GM23338 (cell line): ENCODE results near the gene PLEKHA7. TPM values are rescaled to one million over a fixed set of nuclear protein-coding genes. Genes with fewer than 3 reads are reported as not detected.

ENCODE experiments used
- ATAC-seq: fragments of 200-7000 bp; cut with Tn5 transposase; 3 replicates; pipeline ENCODE4 v1.9.1; 2020
- DNase-seq: peaks from one replicate; pipeline ENCODE4 v3.0.0-alpha.2; 2015; ENCODE audit warnings: low spot score
- H2AFZ ChIP-seq: fragments of 200-600 bp; sonication (generic); 2 replicates; pipeline ENCODE4 v1.8.0; 2016; ENCODE audit warnings: antibody characterized with exemption, mild to moderate bottlenecking, moderate library complexity
- H3F3A ChIP-seq: fragments of 200-600 bp; sonication (generic); replicated peaks from 2 replicates; pipeline ENCODE4 v1.8.0; 2017; ENCODE audit warnings: antibody characterized with exemption, mixed run types, low read depth
- H3K27ac ChIP-seq: fragments of 200-600 bp; sonication (generic); 2 replicates; pipeline ENCODE4 v1.6.1; 2016; ENCODE audit warnings: low read depth
- H3K27me3 ChIP-seq: fragments of 200-600 bp; sonication (generic); 2 replicates; pipeline ENCODE4 v1.8.0; 2016; ENCODE audit warnings: mild to moderate bottlenecking, mixed run types, moderate library complexity; ENCODE audit not compliant: insufficient read depth
- H3K36me3 ChIP-seq: fragments of 200-600 bp; sonication (generic); 2 replicates; pipeline ENCODE4 v1.8.0; 2016; ENCODE audit warnings: mild to moderate bottlenecking; ENCODE audit not compliant: insufficient read depth
- H3K4me1 ChIP-seq: fragments of 200-600 bp; sonication (generic); 2 replicates; pipeline ENCODE4 v1.8.0; 2016; ENCODE audit warnings: mild to moderate bottlenecking, moderate library complexity; ENCODE audit not compliant: insufficient read depth
- H3K4me2 ChIP-seq: fragments of 200-600 bp; sonication (generic); 2 replicates; pipeline ENCODE4 v1.7.1; 2017; ENCODE audit warnings: mixed run types
- H3K4me3 ChIP-seq: fragments of 200-600 bp; sonication (generic); 2 replicates; pipeline ENCODE4 v1.6.1; 2016; ENCODE audit warnings: mixed run types
- H3K79me2 ChIP-seq: fragments of 200-600 bp; sonication (generic); replicated peaks from 2 replicates; pipeline ENCODE4 v1.8.0; 2017; ENCODE audit warnings: mild to moderate bottlenecking; ENCODE audit not compliant: insufficient read depth
- H3K9me2 ChIP-seq: fragments of 200-600 bp; sonication (generic); 2 replicates; pipeline ENCODE4 v1.8.0; 2017; ENCODE audit not compliant: insufficient read depth
- H4K20me1 ChIP-seq: fragments of 200-600 bp; sonication (generic); replicated peaks from 2 replicates; pipeline ENCODE4 v1.8.0; 2017; ENCODE audit warnings: mild to moderate bottlenecking; ENCODE audit not compliant: insufficient read depth
- H3K27ac Mint-ChIP-seq: 2 replicates; pipeline ENCODE4 v1.8.0; 2020; ENCODE audit warnings: inconsistent platforms, mild to moderate bottlenecking, moderate library complexity, mixed read lengths
- H3K27me3 Mint-ChIP-seq: 3 replicates; pipeline ENCODE4 v1.8.0; 2022; ENCODE audit warnings: low read depth, mild to moderate bottlenecking, moderate library complexity, mixed read lengths, inconsistent platforms; ENCODE audit not compliant: insufficient read depth, poor library complexity
- H3K36me3 Mint-ChIP-seq: 3 replicates; pipeline ENCODE4 v1.8.0; 2021; ENCODE audit warnings: low read depth, mild to moderate bottlenecking, inconsistent platforms, moderate library complexity, mixed read lengths
- H3K4me1 Mint-ChIP-seq: 3 replicates; pipeline ENCODE4 v1.8.0; 2020; ENCODE audit warnings: mild to moderate bottlenecking, inconsistent platforms, mixed read lengths
- H3K4me3 Mint-ChIP-seq: 3 replicates; pipeline ENCODE4 v1.8.0; 2021; ENCODE audit warnings: moderate library complexity, mild to moderate bottlenecking, inconsistent platforms, mixed read lengths
- H3K9me3 Mint-ChIP-seq: 3 replicates; pipeline ENCODE4 v1.8.0; 2020; ENCODE audit warnings: moderate library complexity, mild to moderate bottlenecking, inconsistent platforms, mixed read lengths
- EZH2phosphoT487 ChIP-seq: fragments of 200-600 bp; sonication (generic); IDR thresholded peaks from one replicate; pipeline ENCODE4 v1.8.1; 2018; ENCODE audit warnings: antibody characterized with exemption; ENCODE audit not compliant: unreplicated experiment
- ZNF114 ChIP-seq: fragments of 250-450 bp; sonication (Bioruptor Pico); IDR thresholded peaks from 2 replicates; pipeline ENCODE4 v1.5.0; 2020; ENCODE audit warnings: mild to moderate bottlenecking, moderate library complexity
- ZNF331 ChIP-seq: fragments of 250-450 bp; sonication (Bioruptor Pico); IDR thresholded peaks from 2 replicates; pipeline ENCODE4 v1.5.0; 2020; ENCODE audit warnings: low read depth, mild to moderate bottlenecking, moderate library complexity
- polyA plus RNA-seq: library from polyadenylated mRNA; unstranded; fragments of >200 nt; fragmentation: Nextera tagmentation; extraction: Ambion mirVana; gene quantifications from 2 replicates; pipeline ENCODE4 v1.2.1, GENCODE V29; 2016
- total RNA-seq: library from RNA; depleted of rRNA; stranded (reverse); fragments of >200 nt; shearing (Covaris generic); gene quantifications from 2 replicates; pipeline ENCODE4 v1.2.3, GENCODE V29; 2014
- TF ChIP-seq, protein P1 (sequence below): fragments of 250-450 bp; sonication (Bioruptor Pico); IDR thresholded peaks from 2 replicates; pipeline ENCODE4 v1.5.0; 2020; ENCODE audit warnings: mild to moderate bottlenecking, moderate library complexity
- TF ChIP-seq, protein P2 (sequence below), 2 experiments: fragments of 200-600 bp in 1 of 2; sonication (generic) in 1 of 2; conservative IDR thresholded peaks; 2 replicates each; pipeline versions ENCODE4 v1.5.1 to v1.6.1; 2016 to 2017; ENCODE audit warnings: antibody characterized with exemption in 2 of 2, low read depth in 2 of 2, mild to moderate bottlenecking in 2 of 2, moderate library complexity in 1 of 2

PLEKHA7 gene
- total and polyA plus RNA-seq, 2 experiments from 2014 or later = 9.7 to 15.8 TPM

DNA sequence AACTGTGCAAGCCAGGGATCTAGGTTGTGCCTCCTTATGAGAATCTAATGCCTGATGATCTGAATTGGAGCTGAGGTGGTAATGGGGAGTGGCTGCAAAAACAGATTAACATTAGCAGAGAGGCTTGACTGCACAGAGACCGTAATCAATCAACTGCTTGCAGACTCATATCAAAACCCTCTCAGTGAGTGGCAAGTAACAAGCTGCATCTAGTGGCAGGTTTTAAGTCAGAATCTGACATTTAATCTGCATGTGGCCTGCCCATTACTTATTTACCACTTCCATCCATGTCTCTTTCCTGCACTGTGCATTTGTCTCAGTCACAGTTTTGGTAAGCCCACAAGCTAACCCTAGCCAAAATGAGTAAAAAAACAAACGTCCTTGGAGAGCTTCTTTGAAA, 264.5 kb downstream of the PLEKHA7 start (continued):
- TF ChIP-seq, protein P1, sequence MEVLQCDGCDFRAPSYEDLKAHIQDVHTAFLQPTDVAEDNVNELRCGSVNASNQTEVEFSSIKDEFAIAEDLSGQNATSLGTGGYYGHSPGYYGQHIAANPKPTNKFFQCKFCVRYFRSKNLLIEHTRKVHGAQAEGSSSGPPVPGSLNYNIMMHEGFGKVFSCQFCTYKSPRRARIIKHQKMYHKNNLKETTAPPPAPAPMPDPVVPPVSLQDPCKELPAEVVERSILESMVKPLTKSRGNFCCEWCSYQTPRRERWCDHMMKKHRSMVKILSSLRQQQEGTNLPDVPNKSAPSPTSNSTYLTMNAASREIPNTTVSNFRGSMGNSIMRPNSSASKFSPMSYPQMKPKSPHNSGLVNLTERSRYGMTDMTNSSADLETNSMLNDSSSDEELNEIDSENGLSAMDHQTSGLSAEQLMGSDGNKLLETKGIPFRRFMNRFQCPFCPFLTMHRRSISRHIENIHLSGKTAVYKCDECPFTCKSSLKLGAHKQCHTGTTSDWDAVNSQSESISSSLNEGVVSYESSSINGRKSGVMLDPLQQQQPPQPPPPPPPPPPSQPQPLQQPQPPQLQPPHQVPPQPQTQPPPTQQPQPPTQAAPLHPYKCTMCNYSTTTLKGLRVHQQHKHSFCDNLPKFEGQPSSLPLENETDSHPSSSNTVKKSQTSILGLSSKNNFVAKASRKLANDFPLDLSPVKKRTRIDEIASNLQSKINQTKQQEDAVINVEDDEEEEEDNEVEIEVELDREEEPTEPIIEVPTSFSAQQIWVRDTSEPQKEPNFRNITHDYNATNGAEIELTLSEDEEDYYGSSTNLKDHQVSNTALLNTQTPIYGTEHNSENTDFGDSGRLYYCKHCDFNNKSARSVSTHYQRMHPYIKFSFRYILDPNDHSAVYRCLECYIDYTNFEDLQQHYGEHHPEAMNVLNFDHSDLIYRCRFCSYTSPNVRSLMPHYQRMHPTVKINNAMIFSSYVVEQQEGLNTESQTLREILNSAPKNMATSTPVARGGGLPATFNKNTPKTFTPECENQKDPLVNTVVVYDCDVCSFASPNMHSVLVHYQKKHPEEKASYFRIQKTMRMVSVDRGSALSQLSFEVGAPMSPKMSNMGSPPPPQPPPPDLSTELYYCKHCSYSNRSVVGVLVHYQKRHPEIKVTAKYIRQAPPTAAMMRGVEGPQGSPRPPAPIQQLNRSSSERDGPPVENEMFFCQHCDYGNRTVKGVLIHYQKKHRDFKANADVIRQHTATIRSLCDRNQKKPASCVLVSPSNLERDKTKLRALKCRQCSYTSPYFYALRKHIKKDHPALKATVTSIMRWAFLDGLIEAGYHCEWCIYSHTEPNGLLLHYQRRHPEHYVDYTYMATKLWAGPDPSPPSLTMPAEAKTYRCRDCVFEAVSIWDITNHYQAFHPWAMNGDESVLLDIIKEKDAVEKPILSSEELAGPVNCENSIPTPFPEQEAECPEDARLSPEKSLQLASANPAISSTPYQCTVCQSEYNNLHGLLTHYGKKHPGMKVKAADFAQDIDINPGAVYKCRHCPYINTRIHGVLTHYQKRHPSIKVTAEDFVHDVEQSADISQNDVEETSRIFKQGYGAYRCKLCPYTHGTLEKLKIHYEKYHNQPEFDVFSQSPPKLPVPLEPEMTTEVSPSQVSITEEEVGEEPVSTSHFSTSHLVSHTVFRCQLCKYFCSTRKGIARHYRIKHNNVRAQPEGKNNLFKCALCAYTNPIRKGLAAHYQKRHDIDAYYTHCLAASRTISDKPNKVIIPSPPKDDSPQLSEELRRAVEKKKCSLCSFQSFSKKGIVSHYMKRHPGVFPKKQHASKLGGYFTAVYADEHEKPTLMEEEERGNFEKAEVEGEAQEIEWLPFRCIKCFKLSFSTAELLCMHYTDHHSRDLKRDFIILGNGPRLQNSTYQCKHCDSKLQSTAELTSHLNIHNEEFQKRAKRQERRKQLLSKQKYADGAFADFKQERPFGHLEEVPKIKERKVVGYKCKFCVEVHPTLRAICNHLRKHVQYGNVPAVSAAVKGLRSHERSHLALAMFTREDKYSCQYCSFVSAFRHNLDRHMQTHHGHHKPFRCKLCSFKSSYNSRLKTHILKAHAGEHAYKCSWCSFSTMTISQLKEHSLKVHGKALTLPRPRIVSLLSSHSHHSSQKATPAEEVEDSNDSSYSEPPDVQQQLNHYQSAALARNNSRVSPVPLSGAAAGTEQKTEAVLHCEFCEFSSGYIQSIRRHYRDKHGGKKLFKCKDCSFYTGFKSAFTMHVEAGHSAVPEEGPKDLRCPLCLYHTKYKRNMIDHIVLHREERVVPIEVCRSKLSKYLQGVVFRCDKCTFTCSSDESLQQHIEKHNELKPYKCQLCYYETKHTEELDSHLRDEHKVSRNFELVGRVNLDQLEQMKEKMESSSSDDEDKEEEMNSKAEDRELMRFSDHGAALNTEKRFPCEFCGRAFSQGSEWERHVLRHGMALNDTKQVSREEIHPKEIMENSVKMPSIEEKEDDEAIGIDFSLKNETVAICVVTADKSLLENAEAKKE (CRISPR knock-in tag) = no peak
- TF ChIP-seq, protein P2, sequence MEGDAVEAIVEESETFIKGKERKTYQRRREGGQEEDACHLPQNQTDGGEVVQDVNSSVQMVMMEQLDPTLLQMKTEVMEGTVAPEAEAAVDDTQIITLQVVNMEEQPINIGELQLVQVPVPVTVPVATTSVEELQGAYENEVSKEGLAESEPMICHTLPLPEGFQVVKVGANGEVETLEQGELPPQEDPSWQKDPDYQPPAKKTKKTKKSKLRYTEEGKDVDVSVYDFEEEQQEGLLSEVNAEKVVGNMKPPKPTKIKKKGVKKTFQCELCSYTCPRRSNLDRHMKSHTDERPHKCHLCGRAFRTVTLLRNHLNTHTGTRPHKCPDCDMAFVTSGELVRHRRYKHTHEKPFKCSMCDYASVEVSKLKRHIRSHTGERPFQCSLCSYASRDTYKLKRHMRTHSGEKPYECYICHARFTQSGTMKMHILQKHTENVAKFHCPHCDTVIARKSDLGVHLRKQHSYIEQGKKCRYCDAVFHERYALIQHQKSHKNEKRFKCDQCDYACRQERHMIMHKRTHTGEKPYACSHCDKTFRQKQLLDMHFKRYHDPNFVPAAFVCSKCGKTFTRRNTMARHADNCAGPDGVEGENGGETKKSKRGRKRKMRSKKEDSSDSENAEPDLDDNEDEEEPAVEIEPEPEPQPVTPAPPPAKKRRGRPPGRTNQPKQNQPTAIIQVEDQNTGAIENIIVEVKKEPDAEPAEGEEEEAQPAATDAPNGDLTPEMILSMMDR (conservative IDR thresholded peaks at IDR 0.05; ENCODE audit: low read depth in 2 of 2) = no peak

DNA sequence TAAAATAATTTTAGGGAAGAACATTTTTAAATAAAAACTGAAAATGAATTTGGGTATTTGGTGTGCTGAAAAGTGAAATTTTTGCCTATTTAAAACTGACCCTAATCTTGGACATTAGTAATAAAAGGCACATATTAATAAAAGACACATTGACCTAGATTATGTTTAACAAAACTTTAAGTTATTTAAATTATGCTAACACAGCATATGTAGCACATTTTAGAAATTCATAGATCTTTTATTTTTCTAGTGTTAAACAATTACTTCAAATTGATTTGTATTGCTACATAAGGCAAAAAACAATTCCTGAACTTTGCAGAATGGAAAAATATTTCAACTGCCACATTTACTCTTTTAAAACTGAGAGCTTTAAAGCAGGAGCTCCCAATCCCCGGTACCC, 265.1 kb downstream of the PLEKHA7 start:
- peaks cover 90% of the 10 kb centered on the region for H3K36me3 ChIP-seq
- no peak overlapping the region for H2AFZ ChIP-seq
- H3K4me3 Mint-ChIP-seq = no peak overlapping the region
- no peak overlapping the region for H3K27ac ChIP-seq
- no peaks in the 10 kb centered on the region for H3F3A ChIP-seq
- no peak overlapping the region for H3K4me2 ChIP-seq
- H3K4me3 ChIP-seq = no peak overlapping the region
- no peaks in the 10 kb centered on the region for H3K27me3 ChIP-seq
- H3K79me2 ChIP-seq = peaks cover 48% of the 10 kb centered on the region
- H3K9me2 ChIP-seq = no peaks in the 10 kb centered on the region
- ATAC-seq (no peak), DNase-seq (no peak)
- no peaks in the 10 kb centered on the region for H3K27me3 Mint-ChIP-seq
- H3K4me1 Mint-ChIP-seq = peaks cover 16% of the 10 kb centered on the region; the same call in 2 of the 3 replicates
- no peaks in the 10 kb centered on the region; the same call in 2 of the 3 replicates for H3K9me3 Mint-ChIP-seq
- H3K27ac Mint-ChIP-seq = no peak overlapping the region
- H3K4me1 ChIP-seq = peaks cover 6% of the 10 kb centered on the region; the same call in 1 of the 2 replicates
- H3K36me3 Mint-ChIP-seq = peaks cover 96% of the 10 kb centered on the region
- peaks cover 44% of the 10 kb centered on the region for H4K20me1 ChIP-seq
- TF ChIP-seq EZH2phosphoT487 = no peak
- TF ChIP-seq, protein P1 (CRISPR knock-in tag) = no peak
- no peak for TF ChIP-seq ZNF331
- TF ChIP-seq ZNF114 = no peak
